K562 (cell line): Measurements from ENCODE around the gene BEND5.

Source experiments
- CBFB ChIP-seq: sonication (generic); formaldehyde crosslinking; IDR thresholded peaks from 2 replicates; pipeline ENCODE4 v1.4.0; 2020; ENCODE audit warnings: mild to moderate bottlenecking, missing genetic modification reagents
- CTCF ChIP-seq, 3 experiments: IDR thresholded peaks in 2 of 3; conservative IDR thresholded peaks in 1 of 3; 2 replicates each; pipeline ENCODE4 v1.5.1; 2011 to 2012; ENCODE audit warnings: low read length in 3 of 3, mild to moderate bottlenecking in 3 of 3, control low read depth in 2 of 3, improper control_type of control experiment in 1 of 3, inconsistent platforms in 1 of 3, low read depth in 1 of 3, mixed read lengths in 1 of 3, moderate library complexity in 1 of 3; ENCODE audit not compliant: insufficient read depth in 2 of 3
- ELF4 ChIP-seq: fragments of 450-650 bp; formaldehyde crosslinking; IDR thresholded peaks from 2 replicates; pipeline ENCODE4 v1.4.0; 2022; ENCODE audit warnings: missing genetic modification characterization
- EZH2 ChIP-seq: IDR thresholded peaks from 2 replicates; pipeline ENCODE4 v1.6.1; 2012; ENCODE audit warnings: low read depth, mild to moderate bottlenecking, inconsistent platforms, low read length, borderline replicate concordance
- FOSL1 ChIP-seq: fragments of 200-800 bp; sonication (Bioruptor generic); conservative IDR thresholded peaks from 2 replicates; pipeline ENCODE4 v1.6.1; 2016; ENCODE audit warnings: missing genetic modification characterization, missing compliant biosample characterization
- FUS ChIP-seq: fragments of 200-400 bp; formaldehyde crosslinking; optimal IDR thresholded peaks from 2 replicates; pipeline ENCODE3; 2017; ENCODE audit warnings: low read depth, low read length
- REST ChIP-seq, 2 experiments: fragments of 450-650 bp; formaldehyde crosslinking in 1 of 2; IDR thresholded peaks; 2 replicates each; pipeline versions ENCODE4 v1.4.0 to v1.6.1; 2014 to 2020; ENCODE audit warnings: mild to moderate bottlenecking in 2 of 2, borderline replicate concordance in 1 of 2, low read depth in 1 of 2
- SIRT6 ChIP-seq: IDR thresholded peaks from one replicate; pipeline ENCODE4 v1.6.1; 2012; ENCODE audit warnings: low read depth, mild to moderate bottlenecking, control low read depth, inconsistent platforms, low read length, moderate library complexity
- SMARCC2 ChIP-seq: fragments of 450-650 bp; IDR thresholded peaks from 2 replicates; pipeline ENCODE4 v1.6.1; 2017; ENCODE audit warnings: antibody characterized with exemption, moderate library complexity, mild to moderate bottlenecking, low read depth
- YBX1 ChIP-seq: fragments of 450-650 bp; IDR thresholded peaks from 2 replicates; pipeline ENCODE4 v1.7.1; 2016; ENCODE audit warnings: mild to moderate bottlenecking
- ZNF174 ChIP-seq: fragments of 250-450 bp; sonication (Bioruptor Pico); IDR thresholded peaks from 2 replicates; pipeline ENCODE4 v1.4.0; 2020; ENCODE audit warnings: mild to moderate bottlenecking
- ZNF431 ChIP-seq: sonication (generic); formaldehyde crosslinking; IDR thresholded peaks from 2 replicates; pipeline ENCODE4 v1.8.0; 2022; ENCODE audit warnings: mild to moderate bottlenecking, missing genetic modification reagents
- TF ChIP-seq, protein P1 (sequence below): fragments of 150-350 bp; conservative IDR thresholded peaks from 2 replicates; pipeline ENCODE4 v1.6.1; 2014; ENCODE audit warnings: low read length
- TF ChIP-seq, protein P2 (sequence below): sonication (generic); formaldehyde crosslinking; IDR thresholded peaks from 2 replicates; pipeline ENCODE4 v1.9.0; 2022; ENCODE audit warnings: mild to moderate bottlenecking, missing genetic modification reagents

DNA sequence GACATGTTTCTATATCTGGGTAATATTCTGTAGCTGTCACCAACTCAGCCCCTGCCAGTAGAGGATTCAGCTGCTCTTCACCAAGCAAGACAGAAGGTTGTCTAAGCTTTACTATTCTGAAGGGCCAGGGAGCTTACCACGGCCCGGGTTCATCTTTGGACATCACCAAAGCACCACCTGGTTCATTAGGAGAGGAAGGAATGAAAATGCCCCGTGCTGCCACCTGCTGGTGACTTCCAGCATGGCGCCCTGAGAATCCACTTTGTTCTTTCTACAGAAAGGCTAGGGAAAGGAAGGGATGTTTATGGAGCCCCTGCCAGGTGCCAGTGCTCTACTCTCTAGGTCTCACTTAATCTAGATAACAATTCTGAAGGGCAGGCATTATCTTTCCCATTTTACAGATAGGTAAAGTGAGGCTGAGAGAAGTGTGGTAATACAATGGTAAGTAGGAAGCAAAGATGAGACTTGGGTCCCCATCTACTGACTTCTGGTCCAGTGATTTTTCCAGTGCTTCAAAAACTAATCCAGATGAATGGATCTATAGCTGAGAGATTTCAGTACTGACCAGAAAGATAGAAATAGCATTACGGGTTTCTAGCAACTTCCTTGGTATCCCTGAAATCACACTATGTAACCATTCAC lies 79.5 kb downstream of the BEND5 start:
- TF ChIP-seq FOSL1 (no peak), EZH2 (no peak), FUS (no peak), CTCF (IDR thresholded peaks at IDR 0.05 in 2 of 3, conservative IDR thresholded peaks at IDR 0.05 in 1 of 3; ENCODE audit: insufficient read depth in 2 of 3, low read depth in 1 of 3, low read length in 3 of 3) (peak; percentile 70 to 90 (median 71)), SMARCC2 (no peak), REST (IDR thresholded peaks at IDR 0.05; ENCODE audit: borderline replicate concordance) (no peak), REST (CRISPR knock-in tag; IDR thresholded peaks at IDR 0.05; ENCODE audit: low read depth) (no peak), SIRT6 (no peak), ZNF174 (CRISPR knock-in tag) (no peak), ELF4 (CRISPR knock-in tag) (no peak), CBFB (CRISPR knock-in tag) (no peak), ZNF431 (CRISPR knock-in tag) (no peak), YBX1 (no peak)
- TF ChIP-seq, protein P1, sequence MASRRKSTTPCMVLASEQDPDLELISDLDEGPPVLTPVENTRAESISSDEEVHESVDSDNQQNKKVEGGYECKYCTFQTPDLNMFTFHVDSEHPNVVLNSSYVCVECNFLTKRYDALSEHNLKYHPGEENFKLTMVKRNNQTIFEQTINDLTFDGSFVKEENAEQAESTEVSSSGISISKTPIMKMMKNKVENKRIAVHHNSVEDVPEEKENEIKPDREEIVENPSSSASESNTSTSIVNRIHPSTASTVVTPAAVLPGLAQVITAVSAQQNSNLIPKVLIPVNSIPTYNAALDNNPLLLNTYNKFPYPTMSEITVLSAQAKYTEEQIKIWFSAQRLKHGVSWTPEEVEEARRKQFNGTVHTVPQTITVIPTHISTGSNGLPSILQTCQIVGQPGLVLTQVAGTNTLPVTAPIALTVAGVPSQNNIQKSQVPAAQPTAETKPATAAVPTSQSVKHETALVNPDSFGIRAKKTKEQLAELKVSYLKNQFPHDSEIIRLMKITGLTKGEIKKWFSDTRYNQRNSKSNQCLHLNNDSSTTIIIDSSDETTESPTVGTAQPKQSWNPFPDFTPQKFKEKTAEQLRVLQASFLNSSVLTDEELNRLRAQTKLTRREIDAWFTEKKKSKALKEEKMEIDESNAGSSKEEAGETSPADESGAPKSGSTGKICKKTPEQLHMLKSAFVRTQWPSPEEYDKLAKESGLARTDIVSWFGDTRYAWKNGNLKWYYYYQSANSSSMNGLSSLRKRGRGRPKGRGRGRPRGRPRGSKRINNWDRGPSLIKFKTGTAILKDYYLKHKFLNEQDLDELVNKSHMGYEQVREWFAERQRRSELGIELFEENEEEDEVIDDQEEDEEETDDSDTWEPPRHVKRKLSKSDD, result no peak
- TF ChIP-seq, protein P2, sequence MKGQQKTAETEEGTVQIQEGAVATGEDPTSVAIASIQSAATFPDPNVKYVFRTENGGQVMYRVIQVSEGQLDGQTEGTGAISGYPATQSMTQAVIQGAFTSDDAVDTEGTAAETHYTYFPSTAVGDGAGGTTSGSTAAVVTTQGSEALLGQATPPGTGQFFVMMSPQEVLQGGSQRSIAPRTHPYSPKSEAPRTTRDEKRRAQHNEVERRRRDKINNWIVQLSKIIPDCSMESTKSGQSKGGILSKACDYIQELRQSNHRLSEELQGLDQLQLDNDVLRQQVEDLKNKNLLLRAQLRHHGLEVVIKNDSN (CRISPR knock-in tag), result no peak
